ENCODE measurements around the gene TMEM163. TPM values are rescaled to one million over a fixed set of nuclear protein-coding genes. Genes with fewer than 3 reads are reported as not detected.

TMEM163 gene
- total and polyA plus RNA-seq, 2 donors (not counting 3 experiments of a cell fraction or from before 2014, with no cell fraction given) = 1.0 to 2.8 TPM

DNA sequence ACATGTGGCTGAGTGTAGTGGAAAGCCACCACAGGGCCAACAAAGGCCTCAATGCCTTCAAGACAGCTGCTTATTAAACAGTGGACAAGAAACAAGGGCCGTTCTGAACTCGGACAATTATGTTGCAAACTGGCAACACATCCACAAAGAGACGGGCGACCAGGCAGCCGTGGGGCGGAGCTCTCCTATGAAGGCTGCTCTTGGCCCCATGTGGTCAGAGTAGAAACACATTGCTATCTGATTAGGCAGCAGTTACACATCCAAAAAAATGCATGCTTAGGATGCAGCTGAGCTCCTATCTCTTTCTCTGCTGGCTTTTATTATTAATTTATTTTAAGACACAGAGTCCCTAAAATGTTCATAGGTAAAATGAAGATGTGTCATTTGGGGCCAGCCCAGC, 163.4 kb downstream of the TMEM163 start:
- Histone ChIP-seq H3K79me2 (ENCODE audit: control insufficient read depth, insufficient read depth, low read length) (no peaks in the 10 kb centered on the region), H3K9me3 (replicated peaks; ENCODE audit: control insufficient read depth, insufficient read depth, low read length) (no peaks in the 10 kb centered on the region), H4K20me1 (replicated peaks; ENCODE audit: control insufficient read depth, extremely low read depth, insufficient read depth, low read length) (no peaks in the 10 kb centered on the region), H3K27me3 (ENCODE audit: control insufficient read depth in 2 of 2, insufficient read depth in 2 of 2, low read length in 2 of 2) (no peaks in the 10 kb centered on the region), H3K36me3 (ENCODE audit: control insufficient read depth in 2 of 2, extremely low read depth in 1 of 2, insufficient read depth in 2 of 2, low read length in 2 of 2) (no peaks in the 10 kb centered on the region), H3K9ac (replicated peaks; ENCODE audit: extremely low read depth, insufficient read depth, low read length) (no peak overlapping the region), H3K4me1 (ENCODE audit: control insufficient read depth, extremely low read depth, insufficient read depth, low read length) (no peaks in the 10 kb centered on the region), H2AFZ (ENCODE audit: low read depth, low read length) (no peak overlapping the region), H3K27ac (ENCODE audit: insufficient read depth, low read depth, low read length) (no peak overlapping the region), H3K4me3 (replicated peaks in 1 of 3; ENCODE audit: insufficient read depth in 1 of 3, low read depth in 1 of 3, low read length in 3 of 3) (no peak overlapping the region), H3K9me1 (replicated peaks; ENCODE audit: control insufficient read depth, extremely low read depth, insufficient read depth, low read length) (no peaks in the 10 kb centered on the region), H3K4me2 (ENCODE audit: insufficient read depth, low read length) (no peak overlapping the region)
- DNase-seq (ENCODE audit: low read depth, low spot score) (no peak), FAIRE-seq (no peak)
- ChIA-PET CTCF (no interaction called here), POLR2A (interaction anchor here (0.6 kb wide), 1 partner anchor 1229 kb away, joined by 3 read pairs; no protein-coding TSS in a partner anchor)
- dilution Hi-C loops (cut with MboI; ENCODE audit: extremely low pct_ligation_motif_present, low sequenced_read_pairs) = no loop called here
- intact Hi-C loops (cut with micrococcal nuclease) = no loop called here
- no TSS peak for BruUV-seq (replicated peaks)
- TF ChIP-seq JUN (IDR thresholded peaks at IDR 0.05; ENCODE audit: borderline replicate concordance, insufficient read depth, insufficient read length, low read depth) (no peak), FOS (IDR thresholded peaks at IDR 0.05; ENCODE audit: borderline replicate concordance, insufficient read depth, low read length) (no peak), POLR2AphosphoS5 (IDR thresholded peaks at IDR 0.05; ENCODE audit: insufficient read depth, low read depth, low read length) (no peak), EZH2 (IDR thresholded peaks at IDR 0.05; ENCODE audit: borderline replicate concordance, low read depth, low read length, severe bottlenecking) (no peak), GATA2 (IDR thresholded peaks at IDR 0.05; ENCODE audit: insufficient read depth, insufficient read length, low read depth, low read length) (no peak), MYC (IDR thresholded peaks at IDR 0.05; ENCODE audit: low read depth, low read length) (no peak), POLR2A (IDR thresholded peaks at IDR 0.05; ENCODE audit: low read depth, low read length) (no peak)
- TF ChIP-seq, protein P1, sequence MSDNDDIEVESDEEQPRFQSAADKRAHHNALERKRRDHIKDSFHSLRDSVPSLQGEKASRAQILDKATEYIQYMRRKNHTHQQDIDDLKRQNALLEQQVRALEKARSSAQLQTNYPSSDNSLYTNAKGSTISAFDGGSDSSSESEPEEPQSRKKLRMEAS (IDR thresholded peaks at IDR 0.05; ENCODE audit: insufficient read depth, insufficient read length) = no peak
- TF ChIP-seq, protein P2, sequence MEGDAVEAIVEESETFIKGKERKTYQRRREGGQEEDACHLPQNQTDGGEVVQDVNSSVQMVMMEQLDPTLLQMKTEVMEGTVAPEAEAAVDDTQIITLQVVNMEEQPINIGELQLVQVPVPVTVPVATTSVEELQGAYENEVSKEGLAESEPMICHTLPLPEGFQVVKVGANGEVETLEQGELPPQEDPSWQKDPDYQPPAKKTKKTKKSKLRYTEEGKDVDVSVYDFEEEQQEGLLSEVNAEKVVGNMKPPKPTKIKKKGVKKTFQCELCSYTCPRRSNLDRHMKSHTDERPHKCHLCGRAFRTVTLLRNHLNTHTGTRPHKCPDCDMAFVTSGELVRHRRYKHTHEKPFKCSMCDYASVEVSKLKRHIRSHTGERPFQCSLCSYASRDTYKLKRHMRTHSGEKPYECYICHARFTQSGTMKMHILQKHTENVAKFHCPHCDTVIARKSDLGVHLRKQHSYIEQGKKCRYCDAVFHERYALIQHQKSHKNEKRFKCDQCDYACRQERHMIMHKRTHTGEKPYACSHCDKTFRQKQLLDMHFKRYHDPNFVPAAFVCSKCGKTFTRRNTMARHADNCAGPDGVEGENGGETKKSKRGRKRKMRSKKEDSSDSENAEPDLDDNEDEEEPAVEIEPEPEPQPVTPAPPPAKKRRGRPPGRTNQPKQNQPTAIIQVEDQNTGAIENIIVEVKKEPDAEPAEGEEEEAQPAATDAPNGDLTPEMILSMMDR (IDR thresholded peaks at IDR 0.05; ENCODE audit: extremely low read depth in 1 of 2, insufficient read depth in 1 of 2, low read depth in 1 of 2, low read length in 2 of 2) = no peak
